HG03066 (cell line): ENCODE results near the gene HOXD8.

ENCODE experiments used
- ATAC-seq: cut with Tn5 transposase; IDR thresholded peaks from one replicate; pipeline ENCODE4 v1.9.1; 2021; ENCODE audit warnings: low read depth; ENCODE audit not compliant: unreplicated experiment

The HOXD8 gene

GRCh38 chr2:176101842-176102241 is 27.7 kb upstream of the HOXD8 start:
- no peak for ATAC-seq

GRCh38 chr2:176102309-176102866 is 27.1 kb upstream of the HOXD8 start:
- no peak for ATAC-seq

DNA sequence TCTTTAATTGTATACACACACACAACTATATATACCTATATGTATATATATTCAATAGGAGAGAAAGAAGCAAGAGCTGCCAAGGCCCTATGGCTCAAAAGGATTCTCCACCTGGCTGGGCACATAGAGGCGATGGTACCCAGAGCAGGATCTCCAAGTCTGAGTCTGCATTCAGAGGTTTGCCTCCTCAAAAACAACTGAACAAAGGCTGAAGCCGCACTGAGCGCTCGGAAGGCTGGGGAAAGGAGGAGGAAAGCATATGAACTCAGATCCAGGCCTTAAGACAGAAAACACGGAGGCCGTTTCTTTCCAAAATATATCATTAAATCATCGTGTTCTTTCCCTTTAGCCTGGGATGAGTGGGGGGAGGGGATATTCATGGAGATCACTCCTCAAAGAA is 26.3 kb upstream of the HOXD8 start:
- no peak for ATAC-seq

- no peak for ATAC-seq
Measured at GRCh38 chr2:176103742-176104315, 25.7 kb upstream of the HOXD8 start.

GRCh38 chr2:176104316-176105077 is 25.0 kb upstream of the HOXD8 start:
- ATAC-seq, result no peak

DNA sequence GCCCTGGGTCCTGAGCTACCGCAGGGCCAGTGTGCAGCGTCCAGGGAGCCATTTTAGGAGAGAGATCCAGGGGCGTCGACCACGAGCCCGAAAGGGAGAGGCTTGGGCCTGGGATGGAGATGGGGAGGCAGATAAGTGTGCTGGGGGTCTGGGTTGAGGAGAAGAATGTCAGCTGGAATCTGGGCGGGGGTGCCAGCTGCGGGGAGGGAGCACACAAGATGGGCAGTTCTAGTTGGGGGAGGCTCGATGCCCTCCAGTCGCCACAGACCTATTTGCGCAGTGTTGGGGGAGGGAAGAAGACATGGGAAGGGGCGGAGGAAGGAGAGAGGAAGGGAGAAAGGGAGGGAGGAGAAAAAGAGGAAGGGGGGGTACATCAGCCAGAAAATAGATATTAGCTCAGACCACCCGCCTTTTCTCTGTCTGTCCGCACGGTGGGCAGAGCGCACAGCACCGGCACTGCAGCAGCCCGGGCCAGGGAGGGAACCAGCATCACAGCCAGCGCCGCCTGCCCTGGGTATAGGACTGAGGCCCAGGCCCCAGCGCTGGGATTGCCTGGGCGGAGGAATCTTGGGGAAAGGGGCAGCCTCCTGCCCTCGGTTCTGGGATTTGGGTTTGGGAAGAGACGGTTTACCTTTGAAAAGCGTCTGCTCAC is 24.3 kb upstream of the HOXD8 start:
- no peak for ATAC-seq

- ATAC-seq, result no peak
Measured at GRCh38 chr2:176105730-176106580, 23.6 kb upstream of the HOXD8 start.

DNA sequence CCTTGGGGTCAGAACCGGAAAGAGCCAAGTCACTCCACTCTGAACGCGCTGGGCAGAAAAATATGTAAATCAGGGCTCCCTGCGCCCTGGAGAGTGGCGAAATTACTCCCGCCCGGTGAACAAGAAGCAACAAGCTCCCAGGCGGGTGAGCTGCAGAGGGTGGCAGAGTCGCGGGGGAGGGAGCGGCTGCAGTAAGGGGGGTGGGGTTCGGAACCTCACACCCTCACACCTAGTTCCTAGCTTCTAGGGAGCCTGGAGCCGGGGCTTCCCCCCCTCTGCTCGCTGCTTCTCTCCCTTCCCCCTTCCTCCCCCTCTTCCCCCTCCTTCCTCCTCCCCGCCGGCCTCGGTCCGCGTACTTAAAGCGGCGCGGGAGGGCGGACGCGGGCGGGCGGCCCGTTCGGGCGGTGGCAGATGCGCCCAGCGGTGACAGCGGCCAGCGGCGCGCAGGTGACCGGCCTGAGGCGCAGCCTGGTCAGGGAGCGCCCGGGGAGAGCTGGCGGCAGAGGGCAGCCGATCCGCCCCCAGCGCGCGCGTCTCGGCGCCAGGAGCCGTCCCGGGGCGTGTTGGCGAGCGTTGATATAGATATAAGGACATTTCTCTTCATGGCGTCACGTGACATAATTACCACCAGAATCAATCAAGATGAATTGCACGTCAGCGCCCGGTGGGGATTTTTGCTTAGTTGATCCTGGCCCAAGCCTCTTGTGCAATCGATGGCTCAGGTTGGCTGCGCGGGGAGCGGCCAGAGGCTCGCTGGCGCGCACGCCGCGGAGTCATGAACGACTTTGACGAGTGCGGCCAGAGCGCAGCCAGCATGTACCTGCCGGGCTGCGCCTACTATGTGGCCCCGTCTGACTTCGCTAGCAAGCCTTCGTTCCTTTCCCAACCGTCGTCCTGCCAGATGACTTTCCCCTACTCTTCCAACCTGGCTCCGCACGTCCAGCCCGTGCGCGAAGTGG is 22.6 kb upstream of the HOXD8 start, which contains the start of gene HOXD11:
HOXD11 (plus strand) TSS at position 700 of the 959 bp plus-strand sequence; CDS start at position 776, 76 bp downstream.
- ATAC-seq, result no peak

GRCh38 chr2:176107731-176108181 is 21.7 kb upstream of the HOXD8 start:
- ATAC-seq, result no peak

DNA sequence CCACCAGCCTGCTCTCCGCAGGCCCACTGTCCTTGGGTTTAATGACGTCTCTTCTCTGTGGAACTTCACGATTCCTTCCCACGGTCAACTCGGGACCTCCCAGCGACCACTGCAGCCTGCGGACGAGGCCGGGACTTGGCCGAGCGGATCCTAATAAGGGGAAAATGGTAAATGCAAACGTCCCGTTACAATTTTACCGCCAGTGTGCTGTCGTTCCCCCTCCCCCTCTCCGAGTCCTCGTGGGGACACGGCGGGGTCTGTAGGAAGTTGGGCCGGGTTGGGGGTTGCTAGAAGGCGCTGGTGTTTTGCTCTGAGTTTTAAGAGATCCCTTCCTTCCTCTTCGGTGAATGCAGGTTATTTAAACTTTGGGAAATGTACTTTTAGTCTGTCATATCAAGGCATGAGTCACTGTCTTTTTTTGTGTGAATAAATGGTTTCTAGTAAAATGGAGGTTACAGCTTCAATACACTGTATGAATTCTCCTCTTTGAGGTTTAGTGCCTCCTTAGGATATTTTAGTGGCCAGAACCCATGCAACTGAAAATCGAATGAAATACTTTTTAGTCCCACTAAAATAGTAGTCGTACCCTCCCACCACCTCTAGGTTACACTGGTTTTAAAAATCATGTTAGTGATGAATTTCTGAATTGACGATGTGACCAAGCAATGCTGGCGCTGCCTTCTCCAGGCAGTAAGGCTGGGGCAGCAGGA is 20.2 kb upstream of the HOXD8 start:
- no peak for ATAC-seq

DNA sequence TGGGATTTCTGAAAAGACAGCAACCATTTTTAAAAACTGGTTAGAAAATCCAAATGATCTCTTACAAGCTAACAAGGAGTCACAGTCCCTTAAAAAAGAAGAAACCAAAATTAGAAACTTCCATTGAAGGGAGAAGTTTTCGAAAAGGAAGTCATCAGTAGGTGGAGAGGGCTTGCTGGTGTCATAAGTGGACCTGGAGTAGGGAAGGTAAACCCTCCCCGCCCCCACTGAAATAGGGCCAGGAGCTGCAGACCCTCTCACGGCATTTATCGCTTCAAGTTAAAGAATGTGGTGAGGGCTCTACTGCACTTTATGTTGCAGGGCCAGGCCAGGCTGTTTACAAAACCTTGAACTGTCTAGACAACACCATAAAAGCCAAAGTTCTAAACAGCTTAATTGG is 19.6 kb upstream of the HOXD8 start:
- no peak for ATAC-seq

- no peak for ATAC-seq
Measured at GRCh38 chr2:176110415-176111308, 18.8 kb upstream of the HOXD8 start.

DNA sequence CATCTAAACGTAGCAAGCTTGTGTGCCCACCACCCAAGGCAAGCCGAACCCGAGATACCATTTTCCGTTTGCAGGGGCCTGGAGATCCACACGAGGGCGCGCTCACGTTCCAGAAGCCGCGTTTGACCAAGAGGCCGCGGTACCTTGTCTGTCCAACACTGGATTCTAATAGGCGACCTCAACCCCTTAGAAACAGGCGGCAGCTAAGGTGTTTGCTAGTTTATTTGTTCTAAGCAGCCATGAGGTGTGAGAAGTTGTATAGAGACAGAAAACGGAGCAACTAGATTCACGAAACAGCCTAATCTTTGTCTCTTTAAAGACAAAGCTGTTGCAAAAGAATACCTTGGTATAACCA is 18.2 kb upstream of the HOXD8 start:
- no peak for ATAC-seq

DNA sequence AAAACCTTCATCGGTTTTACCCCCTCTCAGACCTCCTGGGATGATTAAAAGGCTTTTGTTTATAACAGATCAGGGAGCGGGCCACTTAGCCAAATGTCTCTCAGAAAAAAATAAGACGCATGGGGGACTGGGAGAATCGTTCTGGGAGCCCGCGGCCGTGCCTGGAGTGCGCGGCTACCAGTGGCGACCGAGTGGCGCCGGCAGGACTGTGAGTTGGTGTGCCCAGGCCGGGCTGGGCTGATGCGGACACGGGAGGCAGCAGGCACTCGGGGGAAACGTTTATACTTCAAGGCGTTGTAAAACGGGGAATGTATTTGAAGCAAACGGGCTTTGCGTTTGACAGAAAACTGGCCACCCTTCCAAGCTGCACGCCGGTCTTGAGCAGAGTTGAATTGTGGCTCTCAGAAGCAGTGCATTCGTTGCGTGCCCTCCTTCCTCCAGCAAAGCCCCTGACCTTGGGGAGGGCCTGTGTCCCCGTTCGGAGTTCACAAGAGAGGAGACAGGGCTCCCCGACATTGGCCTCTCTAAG is 17.6 kb upstream of the HOXD8 start:
- no peak for ATAC-seq

GRCh38 chr2:176112375-176113302 is 16.9 kb upstream of the HOXD8 start:
- no peak for ATAC-seq

DNA sequence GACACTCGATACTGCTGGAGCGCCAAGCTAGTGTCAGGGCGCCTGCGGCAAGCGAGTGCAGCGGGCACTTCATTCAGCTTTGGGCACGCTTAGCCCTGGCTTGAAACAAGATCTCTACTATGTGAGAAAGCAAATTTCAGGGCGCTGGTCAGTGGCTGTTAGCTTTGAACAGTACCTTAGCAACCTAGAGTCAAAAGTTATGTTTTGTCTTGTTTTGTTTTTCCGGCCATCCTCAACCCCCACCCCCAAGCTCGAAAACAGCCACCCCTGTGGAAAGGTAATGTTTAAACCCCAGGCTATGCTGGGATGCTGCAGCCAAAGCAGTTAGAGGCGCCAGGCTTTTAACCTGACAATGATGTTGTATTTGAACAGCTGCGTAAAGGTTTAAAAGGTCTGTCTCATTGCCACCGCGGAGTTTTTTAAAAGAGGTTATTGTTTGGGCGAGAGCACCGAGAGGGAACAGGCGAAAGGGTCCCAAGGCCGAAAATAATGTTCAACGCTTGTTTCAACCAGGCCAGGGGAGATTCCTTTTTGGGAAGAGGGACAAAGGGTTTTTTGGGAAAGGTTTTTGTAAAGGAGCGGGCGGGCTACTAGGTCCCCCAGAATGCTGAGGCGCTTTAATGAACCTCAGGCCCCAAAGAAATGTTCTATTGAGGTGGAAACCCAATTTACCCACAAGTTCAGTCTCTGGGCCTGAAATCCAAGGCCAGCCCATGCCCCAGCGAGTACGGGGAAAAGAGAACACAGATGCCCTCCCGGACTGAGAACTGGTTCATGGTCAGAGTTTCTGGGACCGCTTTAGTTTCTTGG is 15.2 kb upstream of the HOXD8 start:
- ATAC-seq, result no peak
